Measurements from ENCODE around the gene LRRTM4. TPM values are rescaled to one million over a fixed set of nuclear protein-coding genes. Genes with fewer than 3 reads are reported as not detected.

LRRTM4 gene
- total and polyA plus RNA-seq, 10 of the 15 experiments (the other 5 are each of a cell fraction or from before 2014, with no cell fraction given): 0.01 to 1.0 TPM; not detected in 8

DNA sequence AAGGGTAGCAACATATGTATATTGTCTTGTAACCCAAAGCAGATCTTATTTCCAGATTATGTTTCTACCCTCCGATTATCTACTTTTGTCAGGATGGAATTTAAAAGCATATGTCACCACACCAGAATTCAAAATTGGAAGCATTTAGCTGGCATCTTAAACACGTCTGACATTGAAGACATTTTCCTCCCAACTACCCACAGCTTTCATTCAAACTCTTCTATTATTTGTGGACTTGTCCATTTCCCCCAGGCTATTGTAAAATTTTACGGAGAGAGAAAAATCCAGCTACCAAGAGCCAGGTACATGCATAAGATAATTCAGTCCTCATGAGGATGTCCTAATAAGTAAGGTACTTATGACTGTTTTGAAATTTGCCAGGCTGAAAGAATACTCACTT is 659.3 kb downstream of the LRRTM4 start:
- RAD21 ChIA-PET (ENCODE audit: unreplicated experiment): no interaction called here
- ATAC-seq (no peak), FAIRE-seq (no peak), DNase-seq (ENCODE audit: low read depth, low spot score) (no peak)
- no peak overlapping the region for H3K9ac ChIP-seq (ENCODE audit: control insufficient read depth, insufficient read depth, low read length)
- no peak overlapping the region for H3K4me2 ChIP-seq (ENCODE audit: control insufficient read depth, insufficient read depth)
- H3K79me2 ChIP-seq (ENCODE audit: control insufficient read depth, insufficient read depth, low read length): no peaks in the 10 kb centered on the region
- no peaks in the 10 kb centered on the region for H3K4me1 ChIP-seq (ENCODE audit: control insufficient read depth, insufficient read depth, low read length)
- in situ Hi-C loops (cut with MboI) (no loop called here), intact Hi-C loops (cut with micrococcal nuclease; ENCODE audit: unreplicated experiment) (no loop called here)
- H4K20me1 ChIP-seq (ENCODE audit: control insufficient read depth, insufficient read depth): no peaks in the 10 kb centered on the region
- no peak overlapping the region for H2AFZ ChIP-seq (ENCODE audit: control insufficient read depth, low read depth, low read length)
- no peaks in the 10 kb centered on the region for H3K9me3 ChIP-seq (replicated peaks; ENCODE audit: control insufficient read depth, insufficient read depth, low read length)
- H3K27ac ChIP-seq (ENCODE audit: control insufficient read depth, insufficient read depth): no peak overlapping the region
- CTCF ChIA-PET: no interaction called here
- BruUV-seq (replicated peaks): no TSS peak
- WGBS (ENCODE audit: insufficient coverage, insufficient replicate concordance, low lambda C conversion rate, missing lambda C conversion rate): 27% methylated on average over 3 of the region's 3 CpGs
- no peak overlapping the region for H3K4me3 ChIP-seq
- SMC1A ChIA-PET (ENCODE audit: uncharacterized antibody, unreplicated experiment): no interaction called here
- no peak for TF ChIP-seq IRF4 (IDR thresholded peaks at IDR 0.05; ENCODE audit: low read depth, low read length)
- TF ChIP-seq, protein P1, sequence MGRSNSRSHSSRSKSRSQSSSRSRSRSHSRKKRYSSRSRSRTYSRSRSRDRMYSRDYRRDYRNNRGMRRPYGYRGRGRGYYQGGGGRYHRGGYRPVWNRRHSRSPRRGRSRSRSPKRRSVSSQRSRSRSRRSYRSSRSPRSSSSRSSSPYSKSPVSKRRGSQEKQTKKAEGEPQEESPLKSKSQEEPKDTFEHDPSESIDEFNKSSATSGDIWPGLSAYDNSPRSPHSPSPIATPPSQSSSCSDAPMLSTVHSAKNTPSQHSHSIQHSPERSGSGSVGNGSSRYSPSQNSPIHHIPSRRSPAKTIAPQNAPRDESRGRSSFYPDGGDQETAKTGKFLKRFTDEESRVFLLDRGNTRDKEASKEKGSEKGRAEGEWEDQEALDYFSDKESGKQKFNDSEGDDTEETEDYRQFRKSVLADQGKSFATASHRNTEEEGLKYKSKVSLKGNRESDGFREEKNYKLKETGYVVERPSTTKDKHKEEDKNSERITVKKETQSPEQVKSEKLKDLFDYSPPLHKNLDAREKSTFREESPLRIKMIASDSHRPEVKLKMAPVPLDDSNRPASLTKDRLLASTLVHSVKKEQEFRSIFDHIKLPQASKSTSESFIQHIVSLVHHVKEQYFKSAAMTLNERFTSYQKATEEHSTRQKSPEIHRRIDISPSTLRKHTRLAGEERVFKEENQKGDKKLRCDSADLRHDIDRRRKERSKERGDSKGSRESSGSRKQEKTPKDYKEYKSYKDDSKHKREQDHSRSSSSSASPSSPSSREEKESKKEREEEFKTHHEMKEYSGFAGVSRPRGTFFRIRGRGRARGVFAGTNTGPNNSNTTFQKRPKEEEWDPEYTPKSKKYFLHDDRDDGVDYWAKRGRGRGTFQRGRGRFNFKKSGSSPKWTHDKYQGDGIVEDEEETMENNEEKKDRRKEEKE (IDR thresholded peaks at IDR 0.05): no peak
- TF ChIP-seq BCL11A (IDR thresholded peaks at IDR 0.05; ENCODE audit: low read depth, low read length): no peak
- TF ChIP-seq, protein P2, sequence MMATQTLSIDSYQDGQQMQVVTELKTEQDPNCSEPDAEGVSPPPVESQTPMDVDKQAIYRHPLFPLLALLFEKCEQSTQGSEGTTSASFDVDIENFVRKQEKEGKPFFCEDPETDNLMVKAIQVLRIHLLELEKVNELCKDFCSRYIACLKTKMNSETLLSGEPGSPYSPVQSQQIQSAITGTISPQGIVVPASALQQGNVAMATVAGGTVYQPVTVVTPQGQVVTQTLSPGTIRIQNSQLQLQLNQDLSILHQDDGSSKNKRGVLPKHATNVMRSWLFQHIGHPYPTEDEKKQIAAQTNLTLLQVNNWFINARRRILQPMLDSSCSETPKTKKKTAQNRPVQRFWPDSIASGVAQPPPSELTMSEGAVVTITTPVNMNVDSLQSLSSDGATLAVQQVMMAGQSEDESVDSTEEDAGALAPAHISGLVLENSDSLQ (IDR thresholded peaks at IDR 0.05): no peak
- TF ChIP-seq, protein P3, sequence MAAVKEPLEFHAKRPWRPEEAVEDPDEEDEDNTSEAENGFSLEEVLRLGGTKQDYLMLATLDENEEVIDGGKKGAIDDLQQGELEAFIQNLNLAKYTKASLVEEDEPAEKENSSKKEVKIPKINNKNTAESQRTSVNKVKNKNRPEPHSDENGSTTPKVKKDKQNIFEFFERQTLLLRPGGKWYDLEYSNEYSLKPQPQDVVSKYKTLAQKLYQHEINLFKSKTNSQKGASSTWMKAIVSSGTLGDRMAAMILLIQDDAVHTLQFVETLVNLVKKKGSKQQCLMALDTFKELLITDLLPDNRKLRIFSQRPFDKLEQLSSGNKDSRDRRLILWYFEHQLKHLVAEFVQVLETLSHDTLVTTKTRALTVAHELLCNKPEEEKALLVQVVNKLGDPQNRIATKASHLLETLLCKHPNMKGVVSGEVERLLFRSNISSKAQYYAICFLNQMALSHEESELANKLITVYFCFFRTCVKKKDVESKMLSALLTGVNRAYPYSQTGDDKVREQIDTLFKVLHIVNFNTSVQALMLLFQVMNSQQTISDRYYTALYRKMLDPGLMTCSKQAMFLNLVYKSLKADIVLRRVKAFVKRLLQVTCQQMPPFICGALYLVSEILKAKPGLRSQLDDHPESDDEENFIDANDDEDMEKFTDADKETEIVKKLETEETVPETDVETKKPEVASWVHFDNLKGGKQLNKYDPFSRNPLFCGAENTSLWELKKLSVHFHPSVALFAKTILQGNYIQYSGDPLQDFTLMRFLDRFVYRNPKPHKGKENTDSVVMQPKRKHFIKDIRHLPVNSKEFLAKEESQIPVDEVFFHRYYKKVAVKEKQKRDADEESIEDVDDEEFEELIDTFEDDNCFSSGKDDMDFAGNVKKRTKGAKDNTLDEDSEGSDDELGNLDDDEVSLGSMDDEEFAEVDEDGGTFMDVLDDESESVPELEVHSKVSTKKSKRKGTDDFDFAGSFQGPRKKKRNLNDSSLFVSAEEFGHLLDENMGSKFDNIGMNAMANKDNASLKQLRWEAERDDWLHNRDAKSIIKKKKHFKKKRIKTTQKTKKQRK (IDR thresholded peaks at IDR 0.05; ENCODE audit: low read depth, low read length): no peak
- TF ChIP-seq SMAD1 (IDR thresholded peaks at IDR 0.05; ENCODE audit: low read depth, partially characterized antibody): no peak
- no peak for TF ChIP-seq MEF2A (IDR thresholded peaks at IDR 0.05; ENCODE audit: insufficient read depth, low read depth, low read length)
- TF ChIP-seq, protein P4, sequence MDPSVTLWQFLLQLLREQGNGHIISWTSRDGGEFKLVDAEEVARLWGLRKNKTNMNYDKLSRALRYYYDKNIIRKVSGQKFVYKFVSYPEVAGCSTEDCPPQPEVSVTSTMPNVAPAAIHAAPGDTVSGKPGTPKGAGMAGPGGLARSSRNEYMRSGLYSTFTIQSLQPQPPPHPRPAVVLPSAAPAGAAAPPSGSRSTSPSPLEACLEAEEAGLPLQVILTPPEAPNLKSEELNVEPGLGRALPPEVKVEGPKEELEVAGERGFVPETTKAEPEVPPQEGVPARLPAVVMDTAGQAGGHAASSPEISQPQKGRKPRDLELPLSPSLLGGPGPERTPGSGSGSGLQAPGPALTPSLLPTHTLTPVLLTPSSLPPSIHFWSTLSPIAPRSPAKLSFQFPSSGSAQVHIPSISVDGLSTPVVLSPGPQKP (IDR thresholded peaks at IDR 0.05; ENCODE audit: low read depth, low read length): no peak
- no peak for TF ChIP-seq KDM1A (IDR thresholded peaks at IDR 0.05; ENCODE audit: borderline replicate concordance)
- H3K27me3 ChIP-seq (replicated peaks in 1 of 2; ENCODE audit: control insufficient read depth in 2 of 2, insufficient read depth in 2 of 2, low read length in 1 of 2): no peaks in the 10 kb centered on the region
- no peaks in the 10 kb centered on the region for H3K36me3 ChIP-seq (ENCODE audit: control insufficient read depth in 2 of 2, insufficient read depth in 2 of 2, low read length in 1 of 2)
- POLR2A ChIA-PET: no interaction called here

Data from GM12878 (cell line).